SK-N-SH (cell line): ENCODE measurements around the gene GABRE. TPM values are rescaled to one million over a fixed set of nuclear protein-coding genes. Genes with fewer than 3 reads are reported as not detected.

Experiments used
- CTCF ChIA-PET: fragments of 300-600, 350-600 bp; formaldehyde crosslinking; extraction: SDS; loops from one replicate; lab custom pipeline; 2021; lab: Yijun Ruan, JAX
- POLR2A ChIA-PET: fragments of 350-600 bp; sonication (Branson Sonifier 250); formaldehyde crosslinking; extraction: SDS; loops from one replicate; lab custom pipeline; 2020; ENCODE audit warnings: antibody characterized with exemption, inconsistent platforms; lab: Yijun Ruan, JAX
- DNase-seq: peaks from one replicate; pipeline ENCODE4 v3.0.0; 2012
- H2AFZ ChIP-seq: fragments of 200-600 bp; sonication (generic); 2 replicates; pipeline ENCODE4 v1.8.1; 2016; ENCODE audit warnings: antibody characterized with exemption, mild to moderate bottlenecking, low read depth
- H3F3A ChIP-seq: fragments of 200-600 bp; sonication (generic); replicated peaks from 2 replicates; pipeline ENCODE3; 2016; ENCODE audit warnings: antibody characterized with exemption, mild to moderate bottlenecking; ENCODE audit not compliant: insufficient read depth
- H3K27ac ChIP-seq, 2 experiments: fragments of 200-500 bp in 1 of 2; fragments of 200-600 bp in 1 of 2; sonication (Bioruptor generic) in 1 of 2; sonication (generic), shearing (Covaris generic) in 1 of 2; 2 replicates each; pipeline versions ENCODE4 v1.5.1 to v1.6.1; 2014 to 2016; ENCODE audit warnings: low read depth in 2 of 2, inconsistent platforms in 1 of 2, low read length in 1 of 2, mild to moderate bottlenecking in 1 of 2, mixed read lengths in 1 of 2
- H3K27me3 ChIP-seq: fragments of 200-600 bp; sonication (generic), shearing (Covaris generic); 2 replicates; pipeline ENCODE4 v1.6.1; 2016; ENCODE audit warnings: mixed run types; ENCODE audit not compliant: insufficient read depth
- H3K36me3 ChIP-seq, 2 experiments: fragments of 200-500 bp in 1 of 2; fragments of 200-600 bp in 1 of 2; sonication (Bioruptor generic) in 1 of 2; sonication (generic) in 1 of 2; replicated peaks in 1 of 2; 2 replicates each; pipeline versions ENCODE3 to v1.5.1; 2014 to 2016; ENCODE audit warnings: low read length in 1 of 2, mild to moderate bottlenecking in 1 of 2; ENCODE audit not compliant: insufficient read depth in 2 of 2, control insufficient read depth in 1 of 2
- H3K4me1 ChIP-seq, 2 experiments: fragments of 200-500 bp in 1 of 2; fragments of 200-600 bp in 1 of 2; sonication (Bioruptor generic) in 1 of 2; sonication (generic), shearing (Covaris generic) in 1 of 2; 2 replicates each; pipeline versions ENCODE4 v1.5.1 to v1.6.1; 2014 to 2016; ENCODE audit warnings: low read depth in 1 of 2, low read length in 1 of 2, mixed run types in 1 of 2; ENCODE audit not compliant: insufficient read depth in 2 of 2, control insufficient read depth in 1 of 2
- H3K4me2 ChIP-seq: fragments of 200-600 bp; sonication (generic), shearing (Covaris generic); 2 replicates; pipeline ENCODE4 v1.6.1; 2017; ENCODE audit warnings: mixed run types
- H3K4me3 ChIP-seq, 2 experiments: fragments of 200-500 bp in 1 of 2; fragments of 200-600 bp in 1 of 2; sonication (Bioruptor generic) in 1 of 2; sonication (generic), shearing (Covaris generic) in 1 of 2; 2 replicates each; pipeline versions ENCODE4 v1.5.1 to v1.8.1; 2014 to 2016; ENCODE audit warnings: low read depth in 2 of 2, inconsistent platforms in 1 of 2, low read length in 1 of 2, mild to moderate bottlenecking in 1 of 2, mixed read lengths in 1 of 2, moderate library complexity in 1 of 2
- H3K79me2 ChIP-seq: fragments of 200-600 bp; sonication (generic); 2 replicates; pipeline ENCODE4 v1.8.1; 2017; ENCODE audit warnings: mild to moderate bottlenecking; ENCODE audit not compliant: insufficient read depth
- H3K9ac ChIP-seq: fragments of 200-600 bp; sonication (generic); 2 replicates; pipeline ENCODE4 v1.6.1; 2017; ENCODE audit warnings: mixed run types
- H3K9me2 ChIP-seq: fragments of 200-600 bp; sonication (generic); 2 replicates; pipeline ENCODE4 v1.6.1; 2017; ENCODE audit warnings: mixed run types
- H3K9me3 ChIP-seq: fragments of 200-600 bp; sonication (generic); 2 replicates; pipeline ENCODE4 v1.6.1; 2017; ENCODE audit warnings: mixed run types, mild to moderate bottlenecking, moderate library complexity
- H4K20me1 ChIP-seq: fragments of 200-600 bp; sonication (generic); 2 replicates; pipeline ENCODE4 v1.6.1; 2017; ENCODE audit warnings: mild to moderate bottlenecking, mixed run types; ENCODE audit not compliant: insufficient read depth
- CHD2 ChIP-seq: fragments of 150-350 bp; IDR thresholded peaks from 2 replicates; pipeline ENCODE4 v1.6.1; 2018; ENCODE audit warnings: low read length; ENCODE audit not compliant: partially characterized antibody
- ELF1 ChIP-seq: IDR thresholded peaks from 2 replicates; pipeline ENCODE4 v1.4.0; 2012
- EP300 ChIP-seq, 2 experiments: IDR thresholded peaks; 2 replicates each; pipeline versions ENCODE4 v1.4.0 to v1.6.1; 2012; ENCODE audit warnings: borderline replicate concordance in 1 of 2, low read depth in 1 of 2, low read length in 1 of 2
- EZH2phosphoT487 ChIP-seq: fragments of 200-600 bp; sonication (generic); IDR thresholded peaks from 2 replicates; pipeline ENCODE4 v1.6.1; 2017; ENCODE audit warnings: low read depth, mixed run types, mild to moderate bottlenecking, antibody characterized with exemption, moderate library complexity, borderline replicate concordance
- FOSL2 ChIP-seq: IDR thresholded peaks from 2 replicates; pipeline ENCODE4 v1.4.0; 2012; ENCODE audit warnings: low read depth, mild to moderate bottlenecking, moderate library complexity, borderline replicate concordance
- FOXM1 ChIP-seq: IDR thresholded peaks from 2 replicates; pipeline ENCODE4 v1.4.0; 2012; ENCODE audit warnings: low read depth, mild to moderate bottlenecking
- GATA2 ChIP-seq: sonication (generic); formaldehyde crosslinking; IDR thresholded peaks from 2 replicates; pipeline ENCODE4 v1.5.0; 2020; ENCODE audit warnings: mild to moderate bottlenecking, missing genetic modification reagents
- MXI1 ChIP-seq: IDR thresholded peaks from 2 replicates; pipeline ENCODE4 v1.6.1; 2012; ENCODE audit warnings: mild to moderate bottlenecking, low read depth, low read length, improper control_type of control experiment
- RAD21 ChIP-seq: IDR thresholded peaks from 2 replicates; pipeline ENCODE4 v1.6.1; 2012; ENCODE audit warnings: mild to moderate bottlenecking, low read length
- RFX5 ChIP-seq: IDR thresholded peaks from 2 replicates; pipeline ENCODE4 v1.6.1; 2012; ENCODE audit warnings: mild to moderate bottlenecking, improper control_type of control experiment, low read length
- SIN3A ChIP-seq: IDR thresholded peaks from 2 replicates; pipeline ENCODE4 v1.6.1; 2012; ENCODE audit warnings: low read depth, mild to moderate bottlenecking, low read length, moderate library complexity, borderline replicate concordance
- SMC3 ChIP-seq: IDR thresholded peaks from 2 replicates; pipeline ENCODE4 v1.6.1; 2012; ENCODE audit warnings: low read depth, low read length, improper control_type of control experiment
- TAF1 ChIP-seq: IDR thresholded peaks from 2 replicates; pipeline ENCODE4 v1.6.1; 2012; ENCODE audit warnings: low read depth, mild to moderate bottlenecking, low read length, moderate library complexity, borderline replicate concordance
- WGBS: methylation state at CpG from one replicate; pipeline ENCODE4 v1.1.6; 2017; ENCODE audit warnings: low lambda C conversion rate; 5-methylcytosine and 5-hydroxymethylcytosine counted together
- polyA plus RNA-seq, 3 experiments: library from polyadenylated mRNA; depleted of rRNA; stranded (reverse); fragments of >200 nt; gene quantifications; 2 replicates each; pipeline ENCODE4 v1.2.3, GENCODE V29; 2012
- TF ChIP-seq, protein P1 (sequence below): fragments of 150-350 bp; IDR thresholded peaks from 2 replicates; pipeline ENCODE4 v1.6.1; 2017; ENCODE audit warnings: antibody characterized with exemption, low read length, low read depth, borderline replicate concordance
- TF ChIP-seq, protein P2 (sequence below): IDR thresholded peaks from 2 replicates; pipeline ENCODE4 v1.4.0; 2012; ENCODE audit warnings: low read depth, borderline replicate concordance
- TF ChIP-seq, protein P3 (sequence below): IDR thresholded peaks from 2 replicates; pipeline ENCODE4 v1.4.0; 2012; ENCODE audit warnings: low read depth, borderline replicate concordance
- TF ChIP-seq, protein P4 (sequence below): IDR thresholded peaks from 2 replicates; pipeline ENCODE4 v1.6.1; 2012; ENCODE audit warnings: mild to moderate bottlenecking, low read depth, low read length, moderate library complexity

Gene GABRE
- polyA plus RNA-seq, 1 of the 3 experiments (the other 2 are of a cell fraction): 8.1 TPM

DNA sequence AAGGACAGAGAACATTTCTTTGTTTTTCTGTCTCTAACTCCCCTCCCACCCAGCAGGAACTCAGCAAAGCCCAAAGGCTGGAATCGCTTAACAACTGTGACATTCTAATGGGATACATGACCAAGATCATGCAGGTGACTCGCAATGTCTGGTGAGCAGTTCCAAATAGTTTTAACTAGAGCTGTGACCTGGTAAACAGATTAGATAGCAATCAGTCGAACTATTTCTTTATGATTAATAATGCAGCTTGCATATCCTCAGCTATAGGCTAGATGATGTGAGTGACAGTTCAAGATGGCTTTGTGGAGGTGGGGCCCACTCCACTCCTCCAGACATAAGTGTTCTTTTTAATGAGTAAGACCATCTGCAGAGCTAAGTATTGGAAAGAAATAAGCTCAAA is 20.0 kb upstream of the GABRE start:
- Histone ChIP-seq H3K9ac (no peak overlapping the region), H3K9me2 (no peaks in the 10 kb centered on the region), H3K4me2 (no peak overlapping the region), H3F3A (no peaks in the 10 kb centered on the region), H3K79me2 (no peaks in the 10 kb centered on the region), H3K4me3 (no peak overlapping the region), H3K27me3 (no peaks in the 10 kb centered on the region; the same call in 1 of the 2 replicates), H2AFZ (no peak overlapping the region), H3K9me3 (no peaks in the 10 kb centered on the region), H3K4me1 (no peaks in the 10 kb centered on the region), H3K36me3 (no peaks in the 10 kb centered on the region), H3K27ac (no peak overlapping the region), H4K20me1 (no peaks in the 10 kb centered on the region)
- no peak for DNase-seq
- 7% methylated on average over 3 of the region's 3 CpGs for WGBS
- TF ChIP-seq TAF1 (no peak), EP300 (IDR thresholded peaks at IDR 0.05; ENCODE audit: borderline replicate concordance in 1 of 2, low read depth in 1 of 2, low read length in 1 of 2) (no peak), ELF1 (no peak), EZH2phosphoT487 (no peak), FOXM1 (no peak), RAD21 (no peak), SIN3A (no peak), CHD2 (no peak), GATA2 (no peak), SMC3 (no peak), FOSL2 (no peak), RFX5 (no peak), MXI1 (no peak)
- TF ChIP-seq, protein P1, sequence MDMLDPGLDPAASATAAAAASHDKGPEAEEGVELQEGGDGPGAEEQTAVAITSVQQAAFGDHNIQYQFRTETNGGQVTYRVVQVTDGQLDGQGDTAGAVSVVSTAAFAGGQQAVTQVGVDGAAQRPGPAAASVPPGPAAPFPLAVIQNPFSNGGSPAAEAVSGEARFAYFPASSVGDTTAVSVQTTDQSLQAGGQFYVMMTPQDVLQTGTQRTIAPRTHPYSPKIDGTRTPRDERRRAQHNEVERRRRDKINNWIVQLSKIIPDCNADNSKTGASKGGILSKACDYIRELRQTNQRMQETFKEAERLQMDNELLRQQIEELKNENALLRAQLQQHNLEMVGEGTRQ: no peak
- TF ChIP-seq, protein P2, sequence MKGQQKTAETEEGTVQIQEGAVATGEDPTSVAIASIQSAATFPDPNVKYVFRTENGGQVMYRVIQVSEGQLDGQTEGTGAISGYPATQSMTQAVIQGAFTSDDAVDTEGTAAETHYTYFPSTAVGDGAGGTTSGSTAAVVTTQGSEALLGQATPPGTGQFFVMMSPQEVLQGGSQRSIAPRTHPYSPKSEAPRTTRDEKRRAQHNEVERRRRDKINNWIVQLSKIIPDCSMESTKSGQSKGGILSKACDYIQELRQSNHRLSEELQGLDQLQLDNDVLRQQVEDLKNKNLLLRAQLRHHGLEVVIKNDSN: no peak
- TF ChIP-seq, protein P3, sequence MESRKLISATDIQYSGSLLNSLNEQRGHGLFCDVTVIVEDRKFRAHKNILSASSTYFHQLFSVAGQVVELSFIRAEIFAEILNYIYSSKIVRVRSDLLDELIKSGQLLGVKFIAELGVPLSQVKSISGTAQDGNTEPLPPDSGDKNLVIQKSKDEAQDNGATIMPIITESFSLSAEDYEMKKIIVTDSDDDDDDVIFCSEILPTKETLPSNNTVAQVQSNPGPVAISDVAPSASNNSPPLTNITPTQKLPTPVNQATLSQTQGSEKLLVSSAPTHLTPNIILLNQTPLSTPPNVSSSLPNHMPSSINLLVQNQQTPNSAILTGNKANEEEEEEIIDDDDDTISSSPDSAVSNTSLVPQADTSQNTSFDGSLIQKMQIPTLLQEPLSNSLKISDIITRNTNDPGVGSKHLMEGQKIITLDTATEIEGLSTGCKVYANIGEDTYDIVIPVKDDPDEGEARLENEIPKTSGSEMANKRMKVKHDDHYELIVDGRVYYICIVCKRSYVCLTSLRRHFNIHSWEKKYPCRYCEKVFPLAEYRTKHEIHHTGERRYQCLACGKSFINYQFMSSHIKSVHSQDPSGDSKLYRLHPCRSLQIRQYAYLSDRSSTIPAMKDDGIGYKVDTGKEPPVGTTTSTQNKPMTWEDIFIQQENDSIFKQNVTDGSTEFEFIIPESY: no peak
- TF ChIP-seq, protein P4, sequence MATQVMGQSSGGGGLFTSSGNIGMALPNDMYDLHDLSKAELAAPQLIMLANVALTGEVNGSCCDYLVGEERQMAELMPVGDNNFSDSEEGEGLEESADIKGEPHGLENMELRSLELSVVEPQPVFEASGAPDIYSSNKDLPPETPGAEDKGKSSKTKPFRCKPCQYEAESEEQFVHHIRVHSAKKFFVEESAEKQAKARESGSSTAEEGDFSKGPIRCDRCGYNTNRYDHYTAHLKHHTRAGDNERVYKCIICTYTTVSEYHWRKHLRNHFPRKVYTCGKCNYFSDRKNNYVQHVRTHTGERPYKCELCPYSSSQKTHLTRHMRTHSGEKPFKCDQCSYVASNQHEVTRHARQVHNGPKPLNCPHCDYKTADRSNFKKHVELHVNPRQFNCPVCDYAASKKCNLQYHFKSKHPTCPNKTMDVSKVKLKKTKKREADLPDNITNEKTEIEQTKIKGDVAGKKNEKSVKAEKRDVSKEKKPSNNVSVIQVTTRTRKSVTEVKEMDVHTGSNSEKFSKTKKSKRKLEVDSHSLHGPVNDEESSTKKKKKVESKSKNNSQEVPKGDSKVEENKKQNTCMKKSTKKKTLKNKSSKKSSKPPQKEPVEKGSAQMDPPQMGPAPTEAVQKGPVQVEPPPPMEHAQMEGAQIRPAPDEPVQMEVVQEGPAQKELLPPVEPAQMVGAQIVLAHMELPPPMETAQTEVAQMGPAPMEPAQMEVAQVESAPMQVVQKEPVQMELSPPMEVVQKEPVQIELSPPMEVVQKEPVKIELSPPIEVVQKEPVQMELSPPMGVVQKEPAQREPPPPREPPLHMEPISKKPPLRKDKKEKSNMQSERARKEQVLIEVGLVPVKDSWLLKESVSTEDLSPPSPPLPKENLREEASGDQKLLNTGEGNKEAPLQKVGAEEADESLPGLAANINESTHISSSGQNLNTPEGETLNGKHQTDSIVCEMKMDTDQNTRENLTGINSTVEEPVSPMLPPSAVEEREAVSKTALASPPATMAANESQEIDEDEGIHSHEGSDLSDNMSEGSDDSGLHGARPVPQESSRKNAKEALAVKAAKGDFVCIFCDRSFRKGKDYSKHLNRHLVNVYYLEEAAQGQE: no peak
- CTCF ChIA-PET: no interaction called here
- POLR2A ChIA-PET: no interaction called here
